NCI-H2196 treated with DMSO at 0.1 percent for 48 hours (cell line): ENCODE data around the gene SGF29.
"Not testable (repeated sequence)": the region's sequence is repeated elsewhere in the genome, so short reads cannot be mapped to it uniquely, and the experiment has no call there.

Experiments
- DNase-seq: peaks from one replicate; lab custom pipeline; 2025; ENCODE audit not compliant: unreplicated experiment; lab: John Stamatoyannopoulos, UW

The SGF29 gene

GRCh38 chr16:28592979-28593553 is 39.3 kb downstream of the SGF29 start:
- no peak for DNase-seq

- DNase-seq: not testable (repeated sequence)
These were observed 41.7 kb downstream of the SGF29 start for GRCh38 chr16:28595451-28595850.

- no peak for DNase-seq
These were observed 42.5 kb downstream of the SGF29 start for GRCh38 chr16:28596115-28596630.

- no peak for DNase-seq
These were observed 43.3 kb downstream of the SGF29 start, which contains the start of gene SULT1A2 for GRCh38 chr16:28596840-28597691. TSS of gene SULT1A2 (minus strand) at chr16:28597050. CDS start at chr16:28595930, 1,120 bp downstream.

GRCh38 chr16:28597692-28598261 is 44.1 kb downstream of the SGF29 start:
- no peak for DNase-seq

- DNase-seq: not testable (repeated sequence)
These were observed 45.9 kb downstream of the SGF29 start for GRCh38 chr16:28599377-28600285.

- DNase-seq: not testable (repeated sequence)
These were observed 47.2 kb downstream of the SGF29 start for GRCh38 chr16:28600965-28601364.

- DNase-seq: not testable (repeated sequence)
These were observed 47.9 kb downstream of the SGF29 start for GRCh38 chr16:28601589-28601988.

GRCh38 chr16:28602062-28602461 is 48.3 kb downstream of the SGF29 start:
- DNase-seq: not testable (repeated sequence)

GRCh38 chr16:28602529-28602928 is 48.8 kb downstream of the SGF29 start:
- no peak for DNase-seq

- no peak for DNase-seq
These were observed 49.9 kb downstream of the SGF29 start for GRCh38 chr16:28603381-28604185.

- DNase-seq: no peak
These were observed 50.5 kb downstream of the SGF29 start for GRCh38 chr16:28604186-28604565.

- no peak for DNase-seq
These were observed 52.8 kb downstream of the SGF29 start for GRCh38 chr16:28606291-28607115.

- no peak for DNase-seq
These were observed 53.5 kb downstream of the SGF29 start for GRCh38 chr16:28607116-28607623.

- not testable (repeated sequence) for DNase-seq
These were observed 54.2 kb downstream of the SGF29 start for GRCh38 chr16:28607681-28608495.

- DNase-seq: not testable (repeated sequence)
These were observed 54.7 kb downstream of the SGF29 start for GRCh38 chr16:28608496-28608808.

GRCh38 chr16:28608867-28609596 is 55.3 kb downstream of the SGF29 start:
- DNase-seq: not testable (repeated sequence)
